GM10847 (cell line): Measurements from ENCODE around the gene CEPT1.

Source experiments
- POLR2A ChIP-seq: IDR thresholded peaks from 2 replicates; pipeline ENCODE4 v1.6.1; 2011; ENCODE audit not compliant: insufficient read length; ENCODE audit errors: extremely low read depth

Gene CEPT1

GRCh38 chr1:111174070-111174469 is 34.0 kb downstream of the CEPT1 start:
- TF ChIP-seq POLR2A: no peak

DNA sequence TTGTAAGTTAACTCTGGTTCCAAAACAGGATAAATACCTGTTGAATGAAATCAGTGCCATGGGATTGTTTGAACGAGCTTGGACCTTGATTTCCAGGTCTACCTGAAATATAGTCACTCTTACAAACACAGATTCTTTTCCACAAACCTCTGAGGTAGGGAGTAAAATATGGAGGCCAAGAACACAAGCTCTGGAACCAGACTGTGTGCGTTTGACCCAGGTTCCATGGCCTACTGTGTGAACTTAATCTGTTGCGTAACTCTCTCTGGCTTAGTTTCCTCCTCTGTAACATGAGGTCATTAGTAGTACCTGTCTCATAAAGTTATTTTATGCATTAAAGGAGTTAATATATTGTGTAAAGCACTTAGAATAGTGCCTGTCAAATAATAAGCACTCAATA is 35.3 kb downstream of the CEPT1 start:
- TF ChIP-seq POLR2A: no peak

- no peak for TF ChIP-seq POLR2A
Observed at GRCh38 chr1:111176678-111177077, 36.7 kb downstream of the CEPT1 start.

DNA sequence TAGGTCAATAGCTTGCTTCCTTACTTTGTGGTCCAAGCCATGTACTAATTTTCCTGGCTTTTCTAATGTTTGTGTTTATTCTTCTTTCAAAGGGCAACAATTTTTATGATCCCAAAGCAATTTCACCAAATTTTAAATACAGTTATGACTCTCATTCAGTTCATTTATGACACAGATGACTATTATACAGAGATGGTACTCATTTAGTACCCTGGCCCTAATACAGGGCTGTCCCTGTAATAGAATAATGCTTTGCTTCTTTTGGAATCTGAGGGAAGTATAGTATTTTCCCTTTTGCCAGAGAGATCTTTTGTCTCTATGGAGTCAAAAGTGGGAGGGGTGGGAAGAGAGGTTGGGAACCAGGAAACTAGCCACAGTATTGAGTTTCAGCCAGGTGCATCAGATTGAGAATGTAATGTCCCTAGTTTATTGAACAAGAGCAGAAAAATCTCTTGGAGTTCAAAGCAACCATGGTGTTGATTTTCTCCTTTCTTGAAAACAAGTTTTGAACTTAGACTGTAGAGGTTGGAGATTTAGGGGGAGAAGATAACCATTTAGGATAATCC is 40.0 kb downstream of the CEPT1 start:
- no peak for TF ChIP-seq POLR2A

DNA sequence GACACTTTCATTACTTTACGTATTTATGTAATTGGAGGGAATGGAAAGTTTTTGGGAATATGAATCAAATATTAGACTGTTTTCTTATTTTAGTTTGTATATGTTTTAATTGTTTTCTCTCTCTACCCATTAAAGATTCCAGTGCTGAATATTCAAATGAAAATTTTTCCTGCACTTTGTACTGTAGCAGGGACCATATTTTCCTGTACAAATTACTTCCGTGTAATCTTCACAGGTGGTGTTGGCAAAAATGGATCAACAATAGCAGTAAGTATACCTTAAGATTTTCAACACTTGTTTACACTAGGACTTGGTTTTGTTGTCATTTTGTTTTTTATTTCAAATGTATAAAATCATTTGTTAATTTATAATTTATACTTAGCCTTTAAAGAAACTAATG is 42.0 kb downstream of the CEPT1 start:
- TF ChIP-seq POLR2A: no peak

DNA sequence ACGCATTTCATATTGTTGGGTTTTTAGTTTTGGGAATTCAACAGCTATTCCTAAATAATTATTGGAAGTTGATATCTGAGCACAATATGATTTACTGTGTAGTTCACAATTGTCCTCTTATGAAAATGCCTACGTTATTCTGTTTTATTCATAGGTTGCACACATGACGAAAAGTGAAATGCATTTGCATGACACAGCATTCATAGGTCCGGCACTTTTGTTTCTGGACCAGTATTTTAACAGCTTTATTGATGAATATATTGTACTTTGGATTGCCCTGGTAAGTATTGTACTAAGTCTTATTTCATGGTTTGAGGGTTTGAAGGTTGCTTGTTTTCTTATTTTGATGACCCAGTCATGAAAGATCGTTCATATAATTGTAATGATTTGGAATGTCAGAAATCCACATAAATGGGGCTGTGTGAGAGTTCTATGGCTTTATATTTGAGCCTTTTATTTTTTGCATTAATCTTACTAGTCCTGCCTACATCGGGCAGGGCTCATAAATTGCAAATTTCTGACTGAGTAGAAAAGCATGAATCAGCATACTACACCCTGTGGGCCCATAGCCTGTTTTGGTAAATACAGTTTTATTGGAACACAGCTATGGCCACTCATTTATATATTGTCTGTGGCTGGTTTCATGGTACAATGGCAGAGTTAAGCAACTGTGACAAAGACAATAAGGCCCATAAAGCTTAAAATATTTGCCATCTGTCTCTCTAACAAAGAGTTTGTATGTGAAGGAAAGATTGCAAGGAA is 43.5 kb downstream of the CEPT1 start:
- no peak for TF ChIP-seq POLR2A

- no peak for TF ChIP-seq POLR2A
Observed at GRCh38 chr1:111184663-111185062, 44.6 kb downstream of the CEPT1 start.

- no peak for TF ChIP-seq POLR2A
Observed at GRCh38 chr1:111190931-111191451, 51.0 kb downstream of the CEPT1 start.

DNA sequence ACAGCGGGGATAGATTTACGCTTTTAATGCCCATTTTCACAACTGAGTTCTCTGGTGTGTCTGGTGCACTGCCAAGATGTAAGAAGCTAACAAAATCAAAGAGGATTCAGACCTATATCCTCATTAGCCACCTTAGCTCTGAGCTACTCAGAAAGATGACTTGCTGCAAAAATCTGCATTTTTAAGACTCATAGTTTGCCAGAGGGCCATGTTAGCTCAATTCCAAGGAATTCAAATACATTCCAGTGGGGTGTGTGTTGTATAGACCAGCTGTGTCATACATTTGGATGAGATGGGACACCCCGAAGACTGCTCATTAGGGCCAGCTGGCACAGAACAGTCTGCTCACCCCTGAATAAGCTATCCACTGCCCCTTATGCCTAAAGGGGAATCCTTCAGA is 51.5 kb downstream of the CEPT1 start:
- no peak for TF ChIP-seq POLR2A

- no peak for TF ChIP-seq POLR2A
Observed at GRCh38 chr1:111192074-111192473, 52.1 kb downstream of the CEPT1 start.

- TF ChIP-seq POLR2A: no peak
Observed at GRCh38 chr1:111192658-111193519, 52.9 kb downstream of the CEPT1 start.

DNA sequence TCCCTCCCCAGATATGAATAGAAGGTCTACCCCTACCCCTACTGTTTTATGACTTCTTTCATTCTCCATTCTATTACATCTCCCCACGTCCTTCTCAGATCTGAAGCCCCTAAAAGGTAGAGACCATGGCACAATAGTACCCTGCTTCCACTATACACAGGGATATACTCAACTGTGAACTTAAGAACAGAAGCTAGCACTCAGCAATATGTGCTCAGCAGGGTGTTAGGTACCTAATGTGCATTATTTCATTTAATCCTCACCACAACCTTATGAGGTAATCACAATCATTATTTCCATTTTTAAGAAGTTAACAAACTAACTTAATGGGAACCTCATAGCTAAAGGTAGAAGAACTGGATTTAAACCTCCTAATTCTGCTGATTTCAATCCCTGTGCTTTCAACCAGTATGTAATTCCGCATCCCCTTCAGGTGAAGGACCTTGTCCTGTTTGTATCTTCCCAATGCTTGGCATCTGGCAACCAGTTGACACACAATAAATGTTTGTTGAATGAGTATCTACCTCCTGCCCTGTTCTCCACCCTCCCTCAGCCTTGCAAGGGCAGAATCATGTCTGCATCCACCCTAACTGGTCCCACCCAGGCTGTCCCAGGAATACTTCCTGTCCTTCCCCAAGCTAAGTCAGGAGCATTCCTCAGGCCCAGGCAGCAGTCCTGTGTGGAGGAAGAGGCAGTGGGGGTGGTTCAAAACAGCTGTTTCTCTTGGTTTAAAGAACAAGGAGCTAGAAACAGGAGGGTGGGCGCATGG is 53.9 kb downstream of the CEPT1 start:
- TF ChIP-seq POLR2A: no peak

DNA sequence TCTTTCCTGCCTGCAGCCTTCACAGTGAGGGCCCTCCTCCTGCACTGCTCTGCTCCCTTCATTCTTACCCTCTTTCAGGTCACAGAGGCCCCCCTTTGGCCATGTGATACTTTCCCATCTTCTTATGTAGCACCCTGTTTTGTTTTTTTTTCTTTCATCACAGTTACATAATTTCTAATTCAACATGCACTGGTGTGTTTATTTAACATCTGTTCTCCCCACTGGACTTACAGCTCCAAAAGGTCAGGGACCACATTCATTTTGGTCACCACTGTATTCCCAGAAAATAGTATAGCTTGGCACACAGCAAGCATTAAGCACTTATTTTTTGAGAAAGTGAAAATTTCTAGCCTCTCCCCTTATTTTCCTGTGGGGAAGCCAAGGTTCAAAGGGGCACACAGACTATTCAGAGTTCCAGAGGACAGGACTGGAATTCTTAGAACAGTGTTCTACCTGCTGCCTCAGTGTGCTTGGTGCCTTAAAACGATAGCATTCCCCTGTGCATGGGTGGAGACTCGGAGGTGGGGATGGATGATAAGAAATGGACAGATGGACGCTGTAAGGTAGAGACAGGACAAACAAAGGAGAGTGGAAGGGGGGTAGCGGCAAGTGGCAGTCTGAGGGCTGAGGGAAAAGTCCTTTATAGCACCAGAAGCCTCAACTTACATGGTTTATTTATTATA is 55.1 kb downstream of the CEPT1 start:
- no peak for TF ChIP-seq POLR2A

- TF ChIP-seq POLR2A: no peak
Observed at GRCh38 chr1:111196213-111196612, 56.2 kb downstream of the CEPT1 start.

DNA sequence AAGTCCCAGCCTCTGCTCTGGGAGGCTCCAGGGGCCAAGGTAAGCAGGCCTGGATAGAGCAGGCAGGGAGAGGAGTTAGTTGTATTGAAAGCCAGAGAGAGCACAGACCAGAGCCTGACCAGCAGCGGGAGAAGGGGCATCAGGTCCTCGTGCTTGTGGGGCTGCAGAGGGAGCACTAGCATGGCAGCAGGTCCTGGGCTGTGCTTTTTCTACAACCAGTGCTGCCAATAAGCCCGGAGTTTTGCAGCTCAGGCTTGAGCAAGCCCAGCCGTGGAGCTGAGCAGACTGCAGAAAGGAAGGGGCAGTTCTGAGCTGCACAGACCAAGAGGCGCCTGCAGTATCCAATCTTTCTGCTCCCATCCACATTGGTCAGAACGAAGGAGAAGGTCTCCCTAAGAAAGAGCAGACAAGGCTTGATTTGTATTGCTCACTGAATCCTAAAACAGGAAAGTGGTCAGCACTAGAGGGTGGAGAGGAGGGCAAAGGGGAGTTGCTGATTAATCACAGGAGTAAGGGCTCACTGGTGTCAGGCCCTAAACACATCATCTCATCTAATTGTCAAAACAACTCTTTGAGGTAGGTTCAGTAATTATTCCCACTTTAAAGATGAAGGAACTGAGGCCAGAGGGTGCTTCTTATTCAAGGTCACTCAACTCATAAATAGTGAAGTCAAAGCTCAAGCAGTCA is 57.7 kb downstream of the CEPT1 start:
- TF ChIP-seq POLR2A: no peak
